NB4 (cell line): ENCODE results near the gene RDH5.

Experiments used
- MYC ChIP-seq: IDR thresholded peaks from 2 replicates; pipeline ENCODE4 v1.6.1; 2011; ENCODE audit warnings: low read depth, low read length
- POLR2A ChIP-seq: IDR thresholded peaks from 2 replicates; pipeline ENCODE4 v1.6.1; 2011; ENCODE audit warnings: mild to moderate bottlenecking; ENCODE audit not compliant: insufficient read length; ENCODE audit errors: extremely low read depth
- TF ChIP-seq, protein P1 (sequence below): IDR thresholded peaks from one replicate; pipeline ENCODE4 v1.5.1; 2012; ENCODE audit warnings: low read depth, low read length
- TF ChIP-seq, protein P2 (sequence below): IDR thresholded peaks from 2 replicates; pipeline ENCODE4 v1.6.1; 2011; ENCODE audit warnings: low read depth, low read length

DNA sequence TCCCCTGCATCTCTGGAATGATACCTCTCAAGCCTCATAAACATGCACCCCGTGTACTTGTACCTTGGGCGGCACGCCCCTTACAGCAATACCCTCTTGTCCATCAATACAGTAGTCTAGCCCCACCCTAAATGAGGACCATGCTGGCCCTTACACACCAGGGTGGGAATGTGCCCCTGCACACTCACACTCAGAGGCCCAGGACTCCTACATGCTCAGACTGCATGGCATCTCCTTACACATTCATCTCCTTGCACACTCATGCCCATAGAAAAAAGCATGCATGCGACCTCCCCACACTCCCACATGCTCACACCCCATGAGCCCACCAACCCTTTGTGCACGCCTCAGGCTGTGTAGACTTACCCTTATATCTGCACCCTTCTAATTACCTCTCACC is 34.5 kb upstream of the RDH5 start:
- TF ChIP-seq POLR2A (no peak), MYC (no peak)
- TF ChIP-seq, protein P1, sequence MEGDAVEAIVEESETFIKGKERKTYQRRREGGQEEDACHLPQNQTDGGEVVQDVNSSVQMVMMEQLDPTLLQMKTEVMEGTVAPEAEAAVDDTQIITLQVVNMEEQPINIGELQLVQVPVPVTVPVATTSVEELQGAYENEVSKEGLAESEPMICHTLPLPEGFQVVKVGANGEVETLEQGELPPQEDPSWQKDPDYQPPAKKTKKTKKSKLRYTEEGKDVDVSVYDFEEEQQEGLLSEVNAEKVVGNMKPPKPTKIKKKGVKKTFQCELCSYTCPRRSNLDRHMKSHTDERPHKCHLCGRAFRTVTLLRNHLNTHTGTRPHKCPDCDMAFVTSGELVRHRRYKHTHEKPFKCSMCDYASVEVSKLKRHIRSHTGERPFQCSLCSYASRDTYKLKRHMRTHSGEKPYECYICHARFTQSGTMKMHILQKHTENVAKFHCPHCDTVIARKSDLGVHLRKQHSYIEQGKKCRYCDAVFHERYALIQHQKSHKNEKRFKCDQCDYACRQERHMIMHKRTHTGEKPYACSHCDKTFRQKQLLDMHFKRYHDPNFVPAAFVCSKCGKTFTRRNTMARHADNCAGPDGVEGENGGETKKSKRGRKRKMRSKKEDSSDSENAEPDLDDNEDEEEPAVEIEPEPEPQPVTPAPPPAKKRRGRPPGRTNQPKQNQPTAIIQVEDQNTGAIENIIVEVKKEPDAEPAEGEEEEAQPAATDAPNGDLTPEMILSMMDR: no peak
- TF ChIP-seq, protein P2, sequence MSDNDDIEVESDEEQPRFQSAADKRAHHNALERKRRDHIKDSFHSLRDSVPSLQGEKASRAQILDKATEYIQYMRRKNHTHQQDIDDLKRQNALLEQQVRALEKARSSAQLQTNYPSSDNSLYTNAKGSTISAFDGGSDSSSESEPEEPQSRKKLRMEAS: no peak
